HG02981 (cell line): ENCODE measurements around the gene SNRNP25.
A peak's percentile ranks its signal among the peaks of the same experiment; 100 is the strongest.

Experiments
- ATAC-seq: cut with Tn5 transposase; IDR thresholded peaks from one replicate; pipeline ENCODE4 v1.9.1; 2021; ENCODE audit warnings: mild to moderate bottlenecking, moderate library complexity; ENCODE audit not compliant: unreplicated experiment

Gene SNRNP25

DNA sequence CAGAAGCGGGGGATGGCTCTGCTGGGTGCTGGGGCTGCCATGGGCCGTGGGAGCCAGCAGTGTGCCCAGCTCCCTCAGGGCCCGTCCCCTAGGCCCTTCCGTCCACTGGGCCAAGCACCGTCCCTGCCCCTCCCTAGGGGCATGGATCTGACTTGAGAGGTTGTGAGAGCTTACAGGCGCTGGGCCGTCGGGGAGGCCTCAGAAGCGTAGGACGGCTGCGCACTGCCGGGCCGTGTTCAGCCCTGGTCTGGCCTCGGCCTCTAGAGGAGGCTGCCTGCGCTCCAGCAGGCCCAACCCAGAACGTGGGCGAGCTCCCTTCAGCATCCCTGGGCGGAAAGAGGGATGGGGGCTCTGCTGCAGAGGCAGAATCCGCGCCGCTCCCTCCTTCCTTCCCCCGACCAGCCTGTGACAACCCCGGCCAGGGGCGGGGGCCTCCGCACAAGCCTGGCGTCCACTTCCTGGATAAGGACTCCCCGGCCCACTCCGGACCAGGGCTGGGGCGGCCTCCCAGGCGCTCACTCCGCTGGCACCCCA is 23.7 kb downstream of the SNRNP25 start:
- ATAC-seq: no peak

DNA sequence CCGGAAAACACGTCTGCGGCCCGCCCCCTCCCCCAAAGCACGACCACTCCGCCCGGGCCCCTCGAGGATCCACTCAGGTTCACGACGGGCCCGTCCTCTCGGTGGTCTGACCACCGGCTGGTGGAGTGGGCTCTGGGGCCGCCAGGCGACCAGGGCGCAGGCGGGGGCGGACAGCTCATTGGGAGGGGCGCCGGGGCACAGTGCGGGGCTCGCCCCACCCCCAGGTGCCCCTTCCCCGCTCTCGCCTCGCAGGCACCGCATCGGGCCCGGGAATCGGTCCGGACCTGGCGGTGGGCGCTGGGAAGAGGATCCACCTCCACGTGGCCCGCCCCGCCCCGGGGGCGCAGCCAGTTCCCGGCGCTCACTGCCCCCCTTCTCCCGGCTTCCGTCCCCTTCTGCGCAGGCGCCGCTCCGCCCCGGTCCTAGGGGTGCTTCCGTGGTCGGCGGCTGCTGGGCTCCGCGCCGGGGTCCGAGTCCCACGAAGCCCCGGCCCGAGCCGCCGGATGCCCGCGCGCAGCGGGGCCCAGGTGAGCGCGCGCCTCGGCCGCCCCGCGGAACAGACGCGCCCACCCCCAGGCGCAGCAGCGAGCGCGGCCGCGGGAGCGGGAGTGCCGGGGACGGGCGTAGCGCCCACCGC is 24.3 kb downstream of the SNRNP25 start, which contains the start of gene MPG:
MPG (plus strand) TSS at position 419 of the 637 bp plus-strand sequence; CDS start at position 504, 85 bp downstream.
- peak; percentile 68 for ATAC-seq

DNA sequence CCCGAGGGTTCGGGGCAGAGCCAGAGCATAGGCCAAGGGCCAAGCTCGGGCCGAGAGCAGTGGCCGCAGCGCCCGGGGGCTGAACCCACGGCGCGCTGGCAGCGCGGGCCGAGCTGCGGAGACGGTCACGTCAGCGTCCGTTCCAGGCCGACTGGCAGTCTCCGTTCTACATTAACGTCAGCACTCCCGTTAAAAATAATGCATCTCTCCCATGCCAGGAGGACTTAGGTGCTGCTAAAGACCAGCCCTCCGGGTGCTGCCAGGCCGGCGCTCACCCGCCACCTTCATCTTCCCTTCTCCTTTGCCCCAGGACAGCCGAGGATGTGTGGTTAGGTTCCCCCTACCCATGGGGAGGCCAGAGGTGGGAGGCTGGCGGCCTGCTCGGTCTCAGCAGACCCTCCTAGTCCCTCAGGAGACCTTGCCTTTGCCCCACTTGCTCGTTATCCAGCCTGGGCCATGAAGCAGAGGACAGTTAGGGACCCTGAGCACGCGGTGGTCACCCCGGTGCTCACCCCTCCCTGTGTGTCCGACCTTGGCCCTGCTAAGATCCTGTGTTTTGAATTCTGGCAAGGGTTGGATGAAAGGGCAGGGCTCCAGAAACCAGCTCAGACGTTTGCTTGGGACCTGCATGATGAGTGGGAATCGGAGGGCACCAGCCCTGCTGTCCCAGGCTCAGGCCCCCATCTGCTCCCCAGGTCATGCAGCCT is 25.0 kb downstream of the SNRNP25 start:
- ATAC-seq: peak; percentile 11

DNA sequence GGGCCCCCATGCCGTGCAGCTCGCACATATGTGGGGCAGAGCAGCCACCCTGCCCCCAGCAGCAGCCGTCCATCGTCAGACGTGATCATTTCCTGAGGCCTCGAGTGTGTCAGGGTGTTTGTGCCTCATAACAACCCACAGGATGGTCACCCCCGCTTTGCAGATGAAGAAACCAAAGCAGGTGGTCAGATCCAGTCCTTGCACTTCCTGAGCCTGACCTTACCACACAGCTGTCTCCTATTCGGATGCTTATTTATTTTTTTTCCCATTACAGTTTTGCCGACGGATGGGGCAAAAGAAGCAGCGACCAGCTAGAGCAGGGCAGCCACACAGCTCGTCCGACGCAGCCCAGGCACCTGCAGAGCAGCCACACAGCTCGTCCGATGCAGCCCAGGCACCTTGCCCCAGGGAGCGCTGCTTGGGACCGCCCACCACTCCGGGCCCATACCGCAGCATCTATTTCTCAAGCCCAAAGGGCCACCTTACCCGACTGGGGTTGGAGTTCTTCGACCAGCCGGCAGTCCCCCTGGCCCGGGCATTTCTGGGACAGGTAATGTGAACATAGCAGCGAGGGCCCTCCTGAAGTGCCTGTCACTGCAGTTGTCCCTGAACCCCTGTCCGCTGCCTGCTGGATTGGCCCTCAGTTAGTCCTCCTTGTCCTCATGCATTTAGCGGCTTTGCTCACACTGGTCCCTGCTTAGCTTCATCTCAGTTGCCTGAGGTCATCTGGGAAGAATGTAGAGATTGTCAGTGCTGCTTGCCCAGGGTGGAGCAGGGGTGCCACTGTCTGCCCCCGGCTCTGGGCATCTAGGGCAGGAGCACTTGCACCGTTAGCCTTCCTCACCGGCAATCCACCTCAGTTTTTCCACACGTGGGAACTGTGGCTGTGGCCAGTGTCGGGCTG is 25.8 kb downstream of the SNRNP25 start:
- no peak for ATAC-seq

DNA sequence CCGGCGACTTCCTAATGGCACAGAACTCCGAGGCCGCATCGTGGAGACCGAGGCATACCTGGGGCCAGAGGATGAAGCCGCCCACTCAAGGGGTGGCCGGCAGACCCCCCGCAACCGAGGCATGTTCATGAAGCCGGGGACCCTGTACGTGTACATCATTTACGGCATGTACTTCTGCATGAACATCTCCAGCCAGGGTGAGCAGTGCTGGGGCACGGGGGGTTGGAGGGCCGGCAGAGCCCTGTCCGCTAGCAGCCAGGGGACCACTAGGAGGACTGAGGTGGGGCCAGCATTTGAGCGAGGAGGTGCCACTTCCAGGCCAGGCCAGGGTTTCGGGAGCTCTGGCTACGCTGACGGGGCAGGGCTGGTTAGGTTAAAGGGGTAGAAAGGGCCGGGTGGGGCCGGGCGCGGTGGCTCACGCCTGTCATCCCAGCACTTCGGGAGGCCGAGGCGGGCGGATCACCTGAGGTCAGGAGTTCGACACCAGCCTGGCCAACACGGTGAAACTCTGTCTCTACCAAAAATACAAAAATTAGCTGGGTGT is 29.5 kb downstream of the SNRNP25 start:
- no peak for ATAC-seq

DNA sequence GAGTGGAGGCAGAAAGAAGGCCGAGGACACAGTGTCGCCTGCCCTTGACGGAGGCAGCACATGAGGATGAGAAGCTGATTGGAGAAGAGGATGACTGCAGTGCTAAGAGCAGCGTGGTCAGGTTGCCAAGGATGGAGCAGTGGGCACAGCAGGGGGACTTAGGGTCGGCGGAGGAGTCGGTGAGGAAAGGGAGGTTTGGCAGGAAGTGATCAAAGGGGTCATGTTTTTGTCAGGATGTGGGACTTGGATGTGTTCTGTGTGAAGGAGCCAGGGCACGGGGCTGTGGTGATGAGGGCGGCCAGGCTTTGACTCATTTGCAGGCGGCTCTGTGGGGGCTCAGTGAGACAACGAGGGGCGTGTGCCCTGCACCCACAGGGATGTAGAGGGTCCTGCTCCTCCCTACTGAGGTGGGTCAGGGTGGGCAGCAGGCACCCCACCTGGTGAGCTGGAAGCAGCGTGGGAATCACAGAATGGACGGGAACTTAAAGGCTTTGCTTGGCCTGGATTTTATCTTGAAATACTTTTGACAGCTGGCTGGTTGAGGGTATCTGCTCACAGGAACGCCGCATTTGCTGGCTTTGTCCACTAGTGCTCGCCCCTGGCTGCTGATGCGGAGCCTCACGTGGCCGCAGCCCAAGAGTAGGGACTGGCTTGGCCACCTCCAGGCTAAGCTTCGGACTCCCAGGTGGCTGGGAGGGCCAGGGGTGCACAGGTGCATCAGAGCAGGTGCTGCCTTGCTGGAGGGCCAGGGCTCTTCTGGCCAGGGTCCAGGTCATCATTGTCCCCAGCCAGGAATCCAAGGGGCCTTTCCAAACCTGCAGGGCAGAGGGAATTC is 30.4 kb downstream of the SNRNP25 start:
- ATAC-seq: no peak

DNA sequence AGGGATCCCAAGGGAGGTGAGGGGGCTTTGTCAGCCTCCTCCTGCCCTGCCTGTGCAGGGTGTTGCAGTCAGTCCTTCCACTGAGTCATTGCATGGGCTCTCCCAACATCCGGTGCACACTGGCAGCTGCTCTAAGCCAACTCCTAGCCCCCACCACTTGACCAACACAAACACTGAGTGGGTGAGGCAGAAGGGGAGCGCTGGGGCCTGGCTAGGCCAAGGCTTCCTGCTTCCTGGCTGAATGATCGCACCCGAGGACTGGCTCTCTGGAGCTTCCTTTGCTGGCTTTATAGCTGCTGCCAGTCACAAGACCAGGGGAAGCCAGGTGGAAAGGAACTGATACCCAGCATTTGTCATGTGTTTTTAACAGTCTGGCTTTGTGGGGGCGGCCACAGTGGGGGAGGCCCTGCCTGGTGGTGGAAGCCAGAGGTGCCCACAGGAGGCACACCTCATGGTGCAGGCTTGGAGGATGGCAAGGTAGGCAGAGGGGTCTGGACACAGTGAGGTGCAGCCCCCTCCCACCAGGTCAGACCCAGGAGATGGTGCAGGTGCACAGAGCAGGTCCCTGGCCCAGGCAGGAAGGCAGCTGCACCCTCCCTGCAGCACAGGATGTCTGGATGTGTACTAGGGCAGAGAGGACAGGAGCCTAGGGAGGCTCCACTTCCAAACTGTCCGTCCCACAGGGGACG is 31.2 kb downstream of the SNRNP25 start:
- peak; percentile 58 for ATAC-seq

DNA sequence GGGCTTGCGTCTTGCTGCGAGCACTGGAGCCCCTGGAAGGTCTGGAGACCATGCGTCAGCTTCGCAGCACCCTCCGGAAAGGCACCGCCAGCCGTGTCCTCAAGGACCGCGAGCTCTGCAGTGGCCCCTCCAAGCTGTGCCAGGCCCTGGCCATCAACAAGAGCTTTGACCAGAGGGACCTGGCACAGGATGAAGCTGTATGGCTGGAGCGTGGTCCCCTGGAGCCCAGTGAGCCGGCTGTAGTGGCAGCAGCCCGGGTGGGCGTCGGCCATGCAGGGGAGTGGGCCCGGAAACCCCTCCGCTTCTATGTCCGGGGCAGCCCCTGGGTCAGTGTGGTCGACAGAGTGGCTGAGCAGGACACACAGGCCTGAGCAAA is 31.8 kb downstream of the SNRNP25 start:
- ATAC-seq: no peak

DNA sequence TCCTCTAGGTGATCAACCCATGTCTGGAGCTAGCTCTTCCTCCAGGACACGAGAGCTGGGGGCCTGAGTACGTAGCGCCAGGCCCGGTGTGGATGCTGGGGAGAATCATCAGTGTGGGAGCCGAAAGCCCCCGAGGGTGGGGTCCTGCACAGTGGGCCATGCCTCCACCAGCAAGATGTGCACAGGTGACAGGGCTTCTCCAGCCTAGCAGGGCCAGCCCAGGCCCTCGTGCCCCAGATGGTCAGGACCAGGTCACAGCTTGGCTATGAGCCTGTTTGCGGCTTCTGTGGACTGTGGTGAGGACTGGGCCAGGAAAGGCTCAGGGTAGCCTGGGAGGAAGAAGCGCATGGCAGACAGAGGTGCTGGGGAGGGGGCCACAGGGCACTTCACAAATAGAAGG is 32.2 kb downstream of the SNRNP25 start:
- no peak for ATAC-seq

DNA sequence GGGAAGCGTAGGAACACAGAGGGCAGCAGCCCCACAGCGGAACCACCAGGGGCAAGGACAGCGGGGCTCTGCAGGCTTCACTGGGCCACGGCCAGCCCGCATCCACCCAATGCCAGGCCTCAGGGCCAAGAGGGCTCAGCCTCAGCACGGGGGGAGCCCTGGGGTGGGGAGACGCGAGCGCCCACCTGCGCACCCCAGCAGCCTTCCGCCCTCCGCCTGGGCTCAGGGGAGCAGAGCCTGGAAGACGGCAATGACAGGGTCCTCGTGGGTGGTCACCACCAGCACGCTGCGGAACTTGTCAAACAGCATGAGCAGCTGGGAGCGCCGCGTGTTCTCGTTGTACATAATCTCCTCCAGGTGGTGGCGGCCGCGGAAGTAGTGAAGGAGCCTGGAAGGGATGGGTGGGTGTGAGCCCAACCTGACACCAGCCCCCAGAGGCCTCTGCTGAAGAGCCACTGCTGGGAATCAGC is 32.9 kb downstream of the SNRNP25 start:
- ATAC-seq: no peak

DNA sequence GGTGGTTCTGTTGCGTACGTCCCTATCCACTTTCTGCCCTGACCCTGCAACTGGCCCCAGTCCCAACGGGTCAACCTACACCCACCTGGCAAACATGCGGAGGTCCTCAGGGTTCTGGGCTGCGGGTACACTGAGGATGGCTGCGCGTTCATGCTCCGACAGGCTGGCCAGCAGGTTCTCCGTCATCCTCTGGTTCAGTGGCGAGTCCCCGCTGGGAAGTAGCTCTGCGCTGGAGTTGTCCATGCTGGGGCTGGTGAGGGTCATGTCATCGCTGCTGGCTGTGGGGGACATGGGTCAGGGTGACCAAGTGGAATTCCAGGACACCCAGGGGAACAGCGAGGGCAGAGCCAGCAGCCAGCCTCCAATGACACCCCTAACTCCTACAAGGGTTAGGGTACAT is 35.0 kb downstream of the SNRNP25 start:
- no peak for ATAC-seq

DNA sequence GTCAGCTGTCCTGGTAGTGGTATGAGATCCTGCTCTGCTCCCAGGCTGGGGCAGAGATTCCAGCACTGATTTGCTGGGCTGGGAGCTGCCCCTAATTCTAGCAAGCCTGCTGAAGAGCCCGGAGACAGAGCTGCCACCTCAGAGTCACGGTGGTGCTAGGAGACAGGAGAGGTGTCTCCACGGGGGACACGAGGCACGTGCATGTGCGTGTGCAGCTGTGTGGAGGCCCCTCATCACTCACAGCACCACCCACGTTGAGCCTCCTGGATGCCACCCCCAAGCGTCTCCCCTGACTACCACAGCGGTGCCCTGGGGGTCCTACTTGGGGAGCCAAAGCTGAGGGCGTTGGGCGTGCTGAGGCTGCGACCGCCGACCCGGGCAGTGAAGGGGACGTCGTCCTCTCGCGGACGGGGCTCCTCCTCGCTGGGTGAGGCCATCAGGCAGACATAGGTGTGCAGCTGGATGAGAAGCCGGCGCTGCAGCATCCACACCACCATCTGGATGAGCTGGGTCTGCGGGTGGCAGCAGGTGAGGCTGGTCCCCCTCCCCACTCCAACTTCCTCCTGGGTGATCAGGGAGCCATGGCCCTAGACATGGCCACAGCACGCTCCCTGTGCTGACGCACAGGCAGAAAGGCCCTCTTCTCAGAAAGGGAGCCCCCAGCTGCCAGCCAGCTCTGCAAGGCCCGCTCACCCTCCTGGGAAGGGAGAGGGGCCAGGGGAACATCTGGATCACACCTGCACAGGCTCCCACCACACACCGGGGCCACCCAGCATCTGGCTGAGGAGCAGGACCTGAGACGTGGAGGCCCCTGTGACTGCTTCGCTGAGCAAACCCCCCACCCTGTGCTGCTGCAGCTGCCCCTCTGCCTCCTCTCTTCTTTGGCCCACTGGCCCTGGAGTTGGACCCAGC is 36.0 kb downstream of the SNRNP25 start:
- no peak for ATAC-seq

DNA sequence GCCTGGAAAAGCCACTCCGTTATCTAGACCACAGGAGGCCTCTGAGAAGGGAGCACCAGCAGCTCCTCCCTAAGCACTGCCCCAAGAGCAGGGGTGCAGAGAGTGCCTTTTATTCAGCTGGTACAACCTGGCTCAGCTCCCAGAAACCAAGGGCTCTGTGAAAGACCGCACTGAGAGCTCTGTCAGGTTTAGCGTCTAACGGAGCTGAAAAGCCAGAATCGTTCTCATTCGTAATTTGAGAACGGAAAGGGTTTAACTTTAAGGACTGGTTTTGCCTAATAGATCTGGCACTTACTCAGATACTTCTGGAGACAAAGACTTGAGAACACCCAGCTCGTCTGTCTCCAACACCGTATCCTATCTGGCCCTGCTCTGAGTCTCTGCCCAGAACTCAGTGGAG is 37.9 kb downstream of the SNRNP25 start:
- no peak for ATAC-seq

DNA sequence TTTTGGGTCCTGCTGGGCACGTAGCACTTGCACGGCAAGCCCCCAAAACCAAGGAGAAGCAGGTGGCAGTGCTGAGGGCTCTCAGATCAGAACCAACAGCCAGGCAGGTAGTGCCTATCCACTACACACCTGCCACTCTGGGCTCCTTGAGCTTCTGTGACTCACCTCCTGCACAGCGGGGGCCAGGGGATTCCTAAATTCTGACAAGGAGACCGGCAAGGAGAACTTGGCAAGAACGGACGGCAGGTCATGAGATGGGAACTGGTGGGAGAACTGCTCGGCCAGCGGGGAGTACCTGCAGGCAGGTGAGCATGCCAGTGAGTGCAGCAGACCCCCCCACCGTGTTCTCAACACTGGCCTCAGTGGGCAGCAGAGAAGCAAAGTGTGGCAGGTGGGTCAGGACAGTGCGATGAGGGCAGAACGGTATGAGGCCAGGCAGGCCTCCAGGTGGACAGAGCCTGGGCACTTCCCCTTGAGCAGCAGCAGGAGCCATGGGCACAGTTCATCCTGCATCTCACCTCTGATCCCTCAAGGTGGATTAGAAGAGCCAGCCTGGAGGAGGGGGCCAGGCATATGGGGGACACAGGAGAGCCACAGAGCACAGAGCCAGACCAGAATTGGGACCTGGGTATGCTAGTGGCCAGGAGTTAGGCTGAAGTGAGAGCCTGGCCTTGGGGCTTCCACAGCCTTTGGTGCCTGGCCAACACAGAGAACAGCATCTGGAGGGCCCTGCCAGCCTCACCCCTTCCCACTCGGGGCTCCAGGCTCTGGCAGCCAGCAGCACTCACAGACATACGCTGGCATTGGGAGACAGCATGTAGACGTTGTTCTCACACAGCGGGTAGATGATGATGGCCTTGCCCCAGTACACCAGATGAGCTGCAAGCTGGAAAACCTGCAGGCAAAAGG is 39.1 kb downstream of the SNRNP25 start:
- no peak for ATAC-seq

DNA sequence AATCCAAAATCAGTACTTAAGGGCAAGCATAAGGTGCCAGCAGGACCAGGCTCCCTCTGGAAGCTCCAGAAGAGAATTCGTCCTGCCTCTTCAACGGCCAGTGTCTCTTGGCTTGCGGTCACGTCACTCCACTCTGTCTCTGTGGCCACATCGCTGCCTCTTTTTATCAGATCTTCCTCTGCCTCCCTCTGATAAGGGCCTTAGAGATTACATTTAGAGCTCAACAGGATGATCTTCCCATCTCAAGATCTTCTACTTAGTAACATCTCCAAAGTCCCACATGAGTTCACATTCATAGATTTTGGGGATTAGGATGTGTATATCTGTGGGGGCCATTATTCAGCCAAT is 41.3 kb downstream of the SNRNP25 start:
- no peak for ATAC-seq

DNA sequence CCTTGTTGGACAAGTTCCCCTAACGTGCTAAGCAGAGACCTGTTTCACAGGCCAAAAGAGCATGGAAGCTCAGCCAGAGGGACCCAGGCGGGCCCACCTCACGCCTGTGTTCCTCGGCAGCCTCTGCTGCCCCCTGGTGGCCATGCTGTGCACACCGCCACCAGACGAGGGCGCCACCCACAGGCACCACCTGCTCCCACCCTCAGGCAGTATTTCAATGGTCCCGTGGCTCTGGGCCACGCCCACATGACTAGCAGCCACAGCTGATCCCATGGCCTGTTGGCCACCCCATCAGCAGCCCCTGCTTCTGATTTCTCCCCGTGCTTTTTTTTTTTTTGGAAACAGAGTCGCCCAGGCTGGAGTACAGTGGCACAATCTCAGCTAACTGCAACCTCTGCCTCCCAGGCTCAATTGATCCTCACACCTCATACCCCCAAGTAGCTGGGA is 43.3 kb downstream of the SNRNP25 start:
- ATAC-seq: peak; percentile 84

DNA sequence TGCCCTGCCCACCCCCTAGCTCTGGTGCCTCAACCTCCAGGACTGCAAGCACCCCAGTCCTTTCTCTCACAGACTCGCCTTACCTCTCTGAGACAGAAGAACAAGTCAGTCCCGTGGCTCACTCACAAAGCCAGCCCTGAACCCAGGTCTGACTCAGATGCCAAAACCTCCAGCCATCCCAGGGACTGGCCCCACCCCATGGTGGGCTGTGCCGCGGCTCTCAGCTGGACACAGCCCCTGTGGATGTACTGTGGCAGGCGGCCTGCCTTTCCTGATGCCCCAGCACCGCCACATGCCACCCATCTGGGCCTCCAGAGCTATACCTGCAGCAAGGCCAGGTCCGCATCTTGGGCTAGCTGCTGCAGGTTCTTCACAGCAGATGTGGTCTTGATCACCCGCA is 44.2 kb downstream of the SNRNP25 start:
- ATAC-seq: no peak
